T1000 (cell line): ENCODE results near the gene GPR42.
"Not testable (repeated sequence)": the region's sequence is repeated elsewhere in the genome, so short reads cannot be mapped to it uniquely, and the experiment has no call there.

Experiments
- DNase-seq: peaks from one replicate; lab custom pipeline; 2025; ENCODE audit warnings: mixed read lengths; lab: John Stamatoyannopoulos, UW

GPR42 gene

GRCh38 chr19:35347171-35347929, 23.5 kb upstream of the GPR42 start, which contains the start of gene FFAR1:
FFAR1 (plus strand) TSS chr19:35347902; CDS start chr19:35351552, 3,650 bp downstream.
- DNase-seq, result no peak

GRCh38 chr19:35347930-35348298, 23.0 kb upstream of the GPR42 start:
- DNase-seq, result no peak

- no peak for DNase-seq
Measured at GRCh38 chr19:35348911-35349611, 21.8 kb upstream of the GPR42 start.

- DNase-seq, result no peak
Measured at GRCh38 chr19:35349614-35350521, 21.0 kb upstream of the GPR42 start.

GRCh38 chr19:35350591-35350990, 20.3 kb upstream of the GPR42 start:
- no peak for DNase-seq

- no peak for DNase-seq
Measured at GRCh38 chr19:35351411-35352176, 19.3 kb upstream of the GPR42 start.

- no peak for DNase-seq
Measured at GRCh38 chr19:35352177-35352447, 18.8 kb upstream of the GPR42 start.

- no peak for DNase-seq
Measured at GRCh38 chr19:35352448-35353304, 18.2 kb upstream of the GPR42 start.

GRCh38 chr19:35353635-35354034, 17.2 kb upstream of the GPR42 start:
- DNase-seq, result no peak

- DNase-seq, result no peak
Measured at GRCh38 chr19:35354898-35355297, 16.0 kb upstream of the GPR42 start.

- DNase-seq, result no peak
Measured at GRCh38 chr19:35355791-35356460, 14.9 kb upstream of the GPR42 start.

- DNase-seq, result no peak
Measured at GRCh38 chr19:35357867-35358573, 12.8 kb upstream of the GPR42 start, which contains the start of gene FFAR3. FFAR3 (plus strand) TSS chr19:35358460; CDS start chr19:35358891, 431 bp downstream.

- DNase-seq, result not testable (repeated sequence)
Measured at GRCh38 chr19:35358834-35359233, 12.0 kb upstream of the GPR42 start.

- DNase-seq, result not testable (repeated sequence)
Measured at GRCh38 chr19:35359395-35359794, 11.5 kb upstream of the GPR42 start.

- not testable (repeated sequence) for DNase-seq
Measured at GRCh38 chr19:35360081-35360480, 10.8 kb upstream of the GPR42 start.

- no peak for DNase-seq
Measured at GRCh38 chr19:35360880-35361420, 9.9 kb upstream of the GPR42 start.

- DNase-seq, result no peak
Measured at GRCh38 chr19:35362261-35363000, 8.4 kb upstream of the GPR42 start.

- DNase-seq, result no peak
Measured at GRCh38 chr19:35363001-35363590, 7.8 kb upstream of the GPR42 start.
